Measurements from ENCODE around the gene RERE.

RERE gene

DNA sequence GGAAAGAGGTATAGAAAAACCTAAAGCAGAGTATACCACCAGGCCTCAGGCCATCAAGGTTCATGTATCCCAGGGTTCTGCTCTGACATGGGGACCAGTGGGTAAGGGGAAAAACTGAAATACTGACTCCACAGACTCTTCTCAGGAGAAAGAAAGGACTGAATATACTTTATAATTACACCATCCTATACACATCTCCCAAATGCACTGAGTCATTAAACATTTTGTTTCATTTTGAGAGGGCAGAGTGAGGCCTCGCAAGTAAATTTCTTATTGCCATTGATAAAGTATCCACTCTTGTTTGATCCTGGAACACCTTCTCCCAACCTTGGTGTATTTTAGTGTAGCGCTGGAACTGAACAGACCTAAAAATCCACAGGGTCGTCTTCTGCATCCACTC lies 251.6 kb downstream of the RERE start:
- H3K27me3 ChIP-seq (ENCODE audit: control insufficient read depth, low read length): no peaks in the 10 kb centered on the region
- peaks cover 9% of the 10 kb centered on the region; the same call in 1 of the 2 replicates for H4K20me1 ChIP-seq (ENCODE audit: control insufficient read depth, insufficient read depth, low read depth, low read length)
- H3K4me1 ChIP-seq (ENCODE audit: control insufficient read depth, low read length): peaks cover 23% of the 10 kb centered on the region
- TF ChIP-seq, protein P1, sequence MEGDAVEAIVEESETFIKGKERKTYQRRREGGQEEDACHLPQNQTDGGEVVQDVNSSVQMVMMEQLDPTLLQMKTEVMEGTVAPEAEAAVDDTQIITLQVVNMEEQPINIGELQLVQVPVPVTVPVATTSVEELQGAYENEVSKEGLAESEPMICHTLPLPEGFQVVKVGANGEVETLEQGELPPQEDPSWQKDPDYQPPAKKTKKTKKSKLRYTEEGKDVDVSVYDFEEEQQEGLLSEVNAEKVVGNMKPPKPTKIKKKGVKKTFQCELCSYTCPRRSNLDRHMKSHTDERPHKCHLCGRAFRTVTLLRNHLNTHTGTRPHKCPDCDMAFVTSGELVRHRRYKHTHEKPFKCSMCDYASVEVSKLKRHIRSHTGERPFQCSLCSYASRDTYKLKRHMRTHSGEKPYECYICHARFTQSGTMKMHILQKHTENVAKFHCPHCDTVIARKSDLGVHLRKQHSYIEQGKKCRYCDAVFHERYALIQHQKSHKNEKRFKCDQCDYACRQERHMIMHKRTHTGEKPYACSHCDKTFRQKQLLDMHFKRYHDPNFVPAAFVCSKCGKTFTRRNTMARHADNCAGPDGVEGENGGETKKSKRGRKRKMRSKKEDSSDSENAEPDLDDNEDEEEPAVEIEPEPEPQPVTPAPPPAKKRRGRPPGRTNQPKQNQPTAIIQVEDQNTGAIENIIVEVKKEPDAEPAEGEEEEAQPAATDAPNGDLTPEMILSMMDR (IDR thresholded peaks at IDR 0.05; ENCODE audit: low read depth, low read length, poor library complexity, severe bottlenecking): no peak
- no peak for TF ChIP-seq EZH2phosphoT487 (IDR thresholded peaks at IDR 0.05; ENCODE audit: borderline replicate concordance, low read length)
- H3K4me2 ChIP-seq (ENCODE audit: low read length): no peak overlapping the region
- no peak overlapping the region for H3K4me3 ChIP-seq (ENCODE audit: low read length)
- H3K9me2 ChIP-seq (replicated peaks; ENCODE audit: control insufficient read depth, low read length): no peaks in the 10 kb centered on the region
- no peak overlapping the region for H3K27ac ChIP-seq (ENCODE audit: low read depth, low read length)
- peaks cover 4% of the 10 kb centered on the region for H3K79me2 ChIP-seq (ENCODE audit: control insufficient read depth, low read length)
- no peaks in the 10 kb centered on the region for H3K36me3 ChIP-seq (ENCODE audit: control insufficient read depth, low read length)
- H3F3A ChIP-seq (ENCODE audit: control insufficient read depth, insufficient read depth): no peaks in the 10 kb centered on the region
- no peaks in the 10 kb centered on the region for H3K9me3 ChIP-seq (ENCODE audit: control insufficient read depth, insufficient read depth, low read length)

DNA sequence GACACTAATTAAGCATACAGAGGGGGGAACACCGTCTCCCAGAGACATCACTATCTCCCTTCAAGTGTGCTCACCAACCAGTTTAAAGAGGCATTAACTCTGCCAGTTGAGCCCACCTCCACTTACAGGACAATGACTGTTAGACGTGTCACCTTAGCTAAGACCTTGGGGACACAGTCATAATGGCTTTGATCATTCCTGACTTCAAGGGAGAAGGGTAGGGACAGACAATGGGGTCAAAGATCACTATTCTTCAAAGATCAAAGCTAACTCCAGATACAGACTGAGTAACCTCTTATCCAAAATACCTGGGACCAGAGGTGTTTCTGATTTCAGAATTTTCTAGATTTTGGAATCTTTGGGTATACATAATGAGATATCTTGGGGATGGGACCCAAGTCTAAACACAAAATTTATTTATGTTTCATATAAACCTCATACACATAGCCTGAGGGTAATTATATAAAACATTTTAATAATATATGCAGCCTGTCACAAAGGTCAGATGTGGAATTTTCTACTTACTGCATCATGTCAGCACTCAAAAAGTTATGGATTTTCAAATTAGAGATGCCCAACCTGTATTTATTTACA lies 253.4 kb downstream of the RERE start:
- Histone ChIP-seq H3K36me3 (ENCODE audit: control insufficient read depth, low read length) (no peaks in the 10 kb centered on the region), H3F3A (ENCODE audit: control insufficient read depth, insufficient read depth) (no peaks in the 10 kb centered on the region), H3K9me3 (ENCODE audit: control insufficient read depth, insufficient read depth, low read length) (no peaks in the 10 kb centered on the region), H3K27ac (ENCODE audit: low read depth, low read length) (no peak overlapping the region), H3K4me2 (ENCODE audit: low read length) (no peak overlapping the region), H4K20me1 (ENCODE audit: control insufficient read depth, insufficient read depth, low read depth, low read length) (peaks cover 10% of the 10 kb centered on the region; the same call in 1 of the 2 replicates), H3K79me2 (ENCODE audit: control insufficient read depth, low read length) (peaks cover 13% of the 10 kb centered on the region), H3K9me2 (replicated peaks; ENCODE audit: control insufficient read depth, low read length) (no peaks in the 10 kb centered on the region), H3K4me1 (ENCODE audit: control insufficient read depth, low read length) (peaks cover 31% of the 10 kb centered on the region), H3K27me3 (ENCODE audit: control insufficient read depth, low read length) (no peaks in the 10 kb centered on the region), H3K4me3 (ENCODE audit: low read length) (no peak overlapping the region)
- TF ChIP-seq EZH2phosphoT487 (IDR thresholded peaks at IDR 0.05; ENCODE audit: borderline replicate concordance, low read length): no peak
- TF ChIP-seq, protein P1 (IDR thresholded peaks at IDR 0.05; ENCODE audit: low read depth, low read length, poor library complexity, severe bottlenecking): no peak

DNA sequence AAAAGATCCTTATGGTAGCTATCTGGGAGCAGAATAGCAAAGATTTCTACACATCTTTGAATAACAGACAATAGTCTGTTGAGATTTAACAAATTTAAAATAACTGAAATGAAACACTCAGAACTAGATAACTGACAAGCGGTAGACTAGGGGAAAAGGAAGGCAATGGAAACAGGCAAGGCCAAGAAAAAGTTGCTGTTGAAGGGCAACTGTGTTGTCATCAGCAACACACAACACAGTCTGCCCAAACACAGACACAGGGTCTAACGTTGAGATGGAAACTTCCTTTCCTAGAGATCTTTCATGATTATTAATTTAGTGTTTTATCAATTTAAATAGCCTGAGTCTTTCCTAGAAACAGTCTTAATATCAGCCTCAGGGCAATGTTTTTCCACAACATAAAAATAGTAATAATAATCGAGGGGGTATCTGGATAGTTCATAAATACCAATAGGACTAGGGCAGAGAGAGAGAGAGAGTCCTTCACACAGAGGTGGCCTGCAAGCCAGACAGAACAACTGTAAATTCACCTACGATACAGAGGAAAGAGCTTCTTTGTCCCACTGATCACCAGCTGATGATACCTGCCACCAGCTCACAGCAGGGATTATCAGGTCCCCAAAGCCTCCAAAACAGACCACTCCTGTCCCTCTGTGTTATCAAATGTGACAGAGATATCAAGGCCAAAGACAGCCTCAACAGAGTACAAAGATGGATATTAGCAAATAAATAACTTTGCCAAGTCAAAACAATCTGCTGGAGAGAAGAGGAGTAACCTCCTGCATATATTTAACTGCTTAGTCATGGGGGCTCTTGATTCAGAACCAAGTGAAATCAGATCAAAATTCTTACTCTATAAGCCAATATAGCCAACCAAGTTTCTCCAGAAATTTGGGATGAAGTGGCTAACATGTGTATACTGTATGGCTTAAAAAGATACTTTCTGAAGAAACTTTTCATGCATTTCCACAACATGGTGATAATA lies 254.3 kb downstream of the RERE start:
- Histone ChIP-seq H3K9me2 (replicated peaks; ENCODE audit: control insufficient read depth, low read length) (no peaks in the 10 kb centered on the region), H3K27me3 (ENCODE audit: control insufficient read depth, low read length) (no peaks in the 10 kb centered on the region), H3K9me3 (ENCODE audit: control insufficient read depth, insufficient read depth, low read length) (no peaks in the 10 kb centered on the region), H3K4me2 (ENCODE audit: low read length) (no peak overlapping the region), H3K4me3 (ENCODE audit: low read length) (no peak overlapping the region), H3K79me2 (ENCODE audit: control insufficient read depth, low read length) (peaks cover 13% of the 10 kb centered on the region), H3K36me3 (ENCODE audit: control insufficient read depth, low read length) (no peaks in the 10 kb centered on the region), H4K20me1 (ENCODE audit: control insufficient read depth, insufficient read depth, low read depth, low read length) (peaks cover 10% of the 10 kb centered on the region; the same call in 1 of the 2 replicates), H3K4me1 (ENCODE audit: control insufficient read depth, low read length) (peaks cover 31% of the 10 kb centered on the region), H3F3A (ENCODE audit: control insufficient read depth, insufficient read depth) (no peaks in the 10 kb centered on the region), H3K27ac (ENCODE audit: low read depth, low read length) (no peak overlapping the region)
- TF ChIP-seq, protein P1 (IDR thresholded peaks at IDR 0.05; ENCODE audit: low read depth, low read length, poor library complexity, severe bottlenecking): no peak
- TF ChIP-seq EZH2phosphoT487 (IDR thresholded peaks at IDR 0.05; ENCODE audit: borderline replicate concordance, low read length): no peak
